Upper lobe of left lung (tissue), 6 donors: ENCODE data around the gene COMMD7. TPM values are rescaled to one million over a fixed set of nuclear protein-coding genes. Genes with fewer than 3 reads are reported as not detected.
A peak's percentile ranks its signal among the peaks of the same experiment; 100 is the strongest.

Experiments
- ATAC-seq, 2 donors: fragments of 200-7000 bp; cut with Tn5 transposase; one replicate each; pipeline ENCODE4 v1.9.1; 2022; ENCODE audit warnings: mild to moderate bottlenecking in 2 of 2, moderate library complexity in 2 of 2; ENCODE audit not compliant: low FRiP score in 2 of 2
- DNase-seq, 2 donors: peaks; one replicate each; pipeline ENCODE4 v3.0.0-alpha.2; 2019 to 2020
- H3K27ac ChIP-seq, 4 donors: fragments of 200-600 bp; sonication (generic); one replicate each; pipeline ENCODE4 v1.5.1; 2016 to 2019
- H3K27me3 ChIP-seq, 4 donors: fragments of 200-600 bp; sonication (generic); one replicate each; pipeline ENCODE4 v1.5.1; 2017 to 2019
- H3K36me3 ChIP-seq, 4 donors: fragments of 200-600 bp; sonication (generic); one replicate each; pipeline ENCODE4 v1.5.1; 2016 to 2019
- H3K4me1 ChIP-seq, 4 donors: fragments of 200-600 bp; sonication (generic); one replicate each; pipeline ENCODE4 v1.5.1; 2018 to 2019
- H3K4me3 ChIP-seq, 4 donors: fragments of 200-600 bp; sonication (generic); one replicate each; pipeline ENCODE4 v1.5.1; 2017 to 2019; ENCODE audit warnings: mild to moderate bottlenecking in 2 of 4, moderate library complexity in 1 of 4
- H3K9me3 ChIP-seq, 4 donors: fragments of 200-600 bp; sonication (generic); one replicate each; pipeline ENCODE4 v1.5.1; 2018 to 2019
- CTCF ChIP-seq, 6 experiments: fragments of 450-650 bp in 4 of 6; fragments of 200-600 bp in 2 of 6; sonication (generic) in 2 of 6; IDR thresholded peaks; one replicate each; pipeline ENCODE4 v1.5.1; 2016 to 2019; ENCODE audit warnings: antibody characterized with exemption in 6 of 6
- EP300 ChIP-seq, 4 donors: sonication (generic); formaldehyde crosslinking; IDR thresholded peaks; one replicate each; pipeline ENCODE4 v1.5.1; 2017; ENCODE audit warnings: antibody characterized with exemption in 4 of 4, control low read depth in 2 of 4
- POLR2A ChIP-seq, 4 donors: fragments of 450-650 bp; IDR thresholded peaks; one replicate each; pipeline ENCODE4 v1.5.1; 2016 to 2017; ENCODE audit warnings: antibody characterized with exemption in 4 of 4, mild to moderate bottlenecking in 2 of 4
- POLR2AphosphoS5 ChIP-seq, 2 donors: sonication (generic); formaldehyde crosslinking; IDR thresholded peaks; one replicate each; pipeline ENCODE4 v1.5.1; 2017; ENCODE audit warnings: antibody characterized with exemption in 2 of 2
- WGBS, 2 donors: methylation state at CpG; one replicate each; pipeline ENCODE4 v1.1.5; 2017 to 2018; 5-methylcytosine and 5-hydroxymethylcytosine counted together
- total RNA-seq, 6 donors: library from RNA; depleted of rRNA in 4 of 6; stranded (reverse); fragments of >200 nt in 4 of 6; gene quantifications; one replicate each; pipeline versions ENCODE4 v1.1.0 to v1.2.1, GENCODE V29; 2016 to 2021
- donor health status: DM: no; HTN: no; CAD: no; lungs with moderate emphysema.
- donor health status: DM: no; HTN: yes; CAD: no; lungs with severe emphysema.

The COMMD7 gene
- 10 to 100 TPM; 22.4 to 37.4 (median 27.3) TPM for total RNA-seq

GRCh38 chr20:32743237-32744112 is at the start of gene COMMD7:
COMMD7 (minus strand) TSS chr20:32743467; CDS start chr20:32743391, 76 bp downstream.
- peak; percentile 75 to 95 for ATAC-seq
- DNase-seq: peak; percentile 83 to 95

GRCh38 chr20:32792731-32793458 is 49.6 kb upstream of the COMMD7 start:
- no peaks in the 10 kb centered on the region for H3K27me3 ChIP-seq
- DNase-seq (no peak), ATAC-seq (no peak)
- H3K4me1 ChIP-seq: no peaks in the 10 kb centered on the region
- no peak for TF ChIP-seq POLR2A (IDR thresholded peaks at IDR 0.05)
- peak in 1 of 6 experiments; percentile 12 for TF ChIP-seq CTCF (IDR thresholded peaks at IDR 0.05)
- 76 to 78% methylated on average over 12 to 13 of the region's 13 CpGs for WGBS, 2 donors
- H3K36me3 ChIP-seq: peaks cover 0 to 4% (median 0%) of the 10 kb centered on the region in 4 donors
- no peak overlapping the region for H3K27ac ChIP-seq
- no peaks in the 10 kb centered on the region for H3K9me3 ChIP-seq
- H3K4me3 ChIP-seq: no peak overlapping the region

More at GRCh38 chr20:32743237-32744112, at the start of gene COMMD7:
- H3K9me3 ChIP-seq: no peaks in the 10 kb centered on the region
- H3K4me3 ChIP-seq: peak within 1 kb of the TSS; percentile 74 to 92 (median 84)
- peak within 1 kb of the TSS; percentile 85 to 93 (median 90) for H3K27ac ChIP-seq
- H3K4me1 ChIP-seq: peaks cover 8 to 23% (median 13%) of the 10 kb centered on the region in 4 donors
- H3K27me3 ChIP-seq: no peaks in the 10 kb centered on the region
- no peaks in the 10 kb centered on the region for H3K36me3 ChIP-seq
- WGBS, 2 donors: 0 to 2% methylated on average over 31 to 36 of the region's 64 CpGs
- no peak for TF ChIP-seq EP300 (IDR thresholded peaks at IDR 0.05)
- TF ChIP-seq CTCF (IDR thresholded peaks at IDR 0.05): no peak
- peak in 2 of 4 donors; percentile 23 to 67 for TF ChIP-seq POLR2A (IDR thresholded peaks at IDR 0.05)
- TF ChIP-seq POLR2AphosphoS5 (IDR thresholded peaks at IDR 0.05): peak in 1 of 2 donors; percentile 58

- ATAC-seq (peak in 1 of 2 donors; percentile 25), DNase-seq (peak in 1 of 2 donors; percentile 48)
- Histone ChIP-seq H3K4me1 (no peaks in the 10 kb centered on the region), H3K36me3 (peaks cover 0 to 8% (median 0%) of the 10 kb centered on the region in 4 donors), H3K4me3 (no peak overlapping the region), H3K9me3 (no peaks in the 10 kb centered on the region), H3K27me3 (no peaks in the 10 kb centered on the region), H3K27ac (no peak overlapping the region)
- 75% methylated on average over 1 to 3 of the region's 3 CpGs for WGBS, 2 donors
- TF ChIP-seq CTCF (IDR thresholded peaks at IDR 0.05) (no peak), POLR2A (IDR thresholded peaks at IDR 0.05) (no peak), EP300 (IDR thresholded peaks at IDR 0.05) (no peak), POLR2AphosphoS5 (IDR thresholded peaks at IDR 0.05) (no peak)
Observed at GRCh38 chr20:32792316-32792715, 49.0 kb upstream of the COMMD7 start.

- no peak overlapping the region for H3K4me3 ChIP-seq
- H3K27me3 ChIP-seq: no peaks in the 10 kb centered on the region
- peaks cover 0 to 14% (median 0%) of the 10 kb centered on the region in 4 donors for H3K36me3 ChIP-seq
- ATAC-seq (no peak), DNase-seq (no peak)
- no peaks in the 10 kb centered on the region for H3K9me3 ChIP-seq
- TF ChIP-seq EP300 (IDR thresholded peaks at IDR 0.05) (no peak), POLR2A (IDR thresholded peaks at IDR 0.05) (no peak), POLR2AphosphoS5 (IDR thresholded peaks at IDR 0.05) (no peak), CTCF (IDR thresholded peaks at IDR 0.05) (no peak)
- no peaks in the 10 kb centered on the region for H3K4me1 ChIP-seq
- 92 to 93% methylated on average over 3 of the region's 3 CpGs for WGBS, 2 donors
- no peak overlapping the region for H3K27ac ChIP-seq
Observed at GRCh38 chr20:32790751-32791057, 47.4 kb upstream of the COMMD7 start.
